Measurements from ENCODE around the gene CMKLR1.

The CMKLR1 gene

GRCh38 chr12:108326254-108326750 is 12.8 kb downstream of the CMKLR1 start:
- no peak for DNase-seq (ENCODE audit: low read depth in 1 of 2, low spot score in 1 of 2)
- Histone ChIP-seq H3K4me3 (replicated peaks; ENCODE audit: insufficient read depth, low read length) (no peak overlapping the region), H3K27me3 (ENCODE audit: insufficient read depth, poor library complexity, severe bottlenecking) (no peaks in the 10 kb centered on the region), H3K27ac (replicated peaks) (no peak overlapping the region)
- TF ChIP-seq SPI1 (IDR thresholded peaks at IDR 0.05; ENCODE audit: borderline replicate concordance, low read depth): no peak
- no peak for TF ChIP-seq REST (IDR thresholded peaks at IDR 0.05; ENCODE audit: insufficient replicate concordance, low read depth)
- no peak for TF ChIP-seq POLR2AphosphoS5 (IDR thresholded peaks at IDR 0.05; ENCODE audit: low read depth)
- TF ChIP-seq CTCF (IDR thresholded peaks at IDR 0.05; ENCODE audit: insufficient read depth, low read length): no peak
- TF ChIP-seq GABPA (IDR thresholded peaks at IDR 0.05; ENCODE audit: low read depth): no peak

GRCh38 chr12:108325549-108325948 is 13.6 kb downstream of the CMKLR1 start:
- Histone ChIP-seq H3K27ac (replicated peaks) (no peak overlapping the region), H3K27me3 (ENCODE audit: insufficient read depth, poor library complexity, severe bottlenecking) (no peaks in the 10 kb centered on the region), H3K4me3 (replicated peaks; ENCODE audit: insufficient read depth, low read length) (no peak overlapping the region)
- DNase-seq (ENCODE audit: low read depth in 1 of 2, low spot score in 1 of 2): no peak
- TF ChIP-seq CTCF (IDR thresholded peaks at IDR 0.05; ENCODE audit: insufficient read depth, low read length): no peak
- TF ChIP-seq GABPA (IDR thresholded peaks at IDR 0.05; ENCODE audit: low read depth): no peak
- TF ChIP-seq SPI1 (IDR thresholded peaks at IDR 0.05; ENCODE audit: borderline replicate concordance, low read depth): no peak
- no peak for TF ChIP-seq POLR2AphosphoS5 (IDR thresholded peaks at IDR 0.05; ENCODE audit: low read depth)
- TF ChIP-seq REST (IDR thresholded peaks at IDR 0.05; ENCODE audit: insufficient replicate concordance, low read depth): no peak

GRCh38 chr12:108325018-108325358 is 14.1 kb downstream of the CMKLR1 start:
- DNase-seq (ENCODE audit: low read depth in 1 of 2, low spot score in 1 of 2): no peak
- TF ChIP-seq REST (IDR thresholded peaks at IDR 0.05; ENCODE audit: insufficient replicate concordance, low read depth): no peak
- no peak overlapping the region for H3K4me3 ChIP-seq (replicated peaks; ENCODE audit: insufficient read depth, low read length)
- H3K27me3 ChIP-seq (ENCODE audit: insufficient read depth, poor library complexity, severe bottlenecking): no peaks in the 10 kb centered on the region
- H3K27ac ChIP-seq (replicated peaks): no peak overlapping the region
